IMR-90 (cell line): ENCODE measurements around the gene EXOC4. TPM values are rescaled to one million over a fixed set of nuclear protein-coding genes. Genes with fewer than 3 reads are reported as not detected.

Experiments used
- ATAC-seq: fragments of 200-7000 bp; cut with Tn5 transposase; 2 replicates; pipeline ENCODE4 v1.9.1; 2020; ENCODE audit warnings: low read depth, mild to moderate bottlenecking, moderate library complexity
- BruUV-seq: library from RNA; stranded (reverse); fragments of 400-500 nt; replicated peaks from 2 replicates; lab custom pipeline; 2021; lab: Mats Ljungman, UMichigan
- CTCF ChIA-PET: fragments of 300-600 bp; formaldehyde crosslinking; extraction: SDS; loops from one replicate; lab custom pipeline; 2021; ENCODE audit warnings: antibody characterized with exemption; lab: Yijun Ruan, JAX
- POLR2A ChIA-PET: fragments of 300-600 bp; sonication (Branson Sonifier 250); formaldehyde crosslinking; loops from one replicate; lab custom pipeline; 2022; ENCODE audit warnings: antibody characterized with exemption; ENCODE audit not compliant: unreplicated experiment; lab: Charles Lee
- DNase-seq: peaks from one replicate; pipeline ENCODE4 v3.0.0; 2013
- H2AFZ ChIP-seq: replicated peaks from 2 replicates; pipeline ENCODE3; 2013; ENCODE audit warnings: low read length, mild to moderate bottlenecking; ENCODE audit not compliant: poor library complexity
- H2AK5ac ChIP-seq: 2 replicates; pipeline ENCODE4 v1.6.1; 2013; ENCODE audit warnings: low read depth, low read length, inconsistent platforms
- H2AK9ac ChIP-seq: replicated peaks from 2 replicates; pipeline ENCODE3; 2013; ENCODE audit warnings: mild to moderate bottlenecking, low read depth, low read length, moderate library complexity; ENCODE audit not compliant: poor library complexity
- H2BK120ac ChIP-seq: 2 replicates; pipeline ENCODE4 v1.6.1; 2013; ENCODE audit warnings: low read depth, low read length, inconsistent platforms
- H2BK15ac ChIP-seq: 3 replicates; pipeline ENCODE4 v1.6.1; 2013; ENCODE audit warnings: low read depth, low read length, inconsistent platforms
- H2BK20ac ChIP-seq: 2 replicates; pipeline ENCODE4 v1.6.1; 2013; ENCODE audit warnings: low read depth, mild to moderate bottlenecking, inconsistent platforms, low read length, moderate library complexity
- H2BK5ac ChIP-seq: 2 replicates; pipeline ENCODE4 v1.6.1; 2013; ENCODE audit warnings: mild to moderate bottlenecking, low read depth, low read length, inconsistent platforms; ENCODE audit not compliant: poor library complexity, severe bottlenecking
- H3K14ac ChIP-seq: replicated peaks from 2 replicates; pipeline ENCODE4 v1.6.1; 2013; ENCODE audit warnings: low read depth, low read length, inconsistent platforms
- H3K18ac ChIP-seq: 2 replicates; pipeline ENCODE4 v1.6.1; 2013; ENCODE audit warnings: low read depth, low read length, control low read depth
- H3K23ac ChIP-seq: 2 replicates; pipeline ENCODE4 v1.6.1; 2013; ENCODE audit warnings: low read depth, low read length, inconsistent platforms
- H3K27ac ChIP-seq: 2 replicates; pipeline ENCODE4 v1.5.1; 2013; ENCODE audit warnings: mild to moderate bottlenecking, control low read depth, low read length; ENCODE audit not compliant: insufficient read depth
- H3K27me3 ChIP-seq: 2 replicates; pipeline ENCODE4 v1.6.1; 2013; ENCODE audit warnings: low read length; ENCODE audit not compliant: control insufficient read depth, insufficient read depth
- H3K36me3 ChIP-seq: 2 replicates; pipeline ENCODE4 v1.6.1; 2013; ENCODE audit warnings: low read length, mixed read lengths; ENCODE audit not compliant: control insufficient read depth, insufficient read depth
- H3K4ac ChIP-seq: 2 replicates; pipeline ENCODE4 v1.6.1; 2013; ENCODE audit warnings: low read depth, low read length, inconsistent platforms
- H3K4me1 ChIP-seq: 2 replicates; pipeline ENCODE4 v1.6.1; 2013; ENCODE audit warnings: low read length, mixed read lengths; ENCODE audit not compliant: control insufficient read depth, insufficient read depth
- H3K4me2 ChIP-seq: 2 replicates; pipeline ENCODE4 v1.6.1; 2013; ENCODE audit warnings: low read depth, mild to moderate bottlenecking, control low read depth, low read length, moderate library complexity
- H3K4me3 ChIP-seq: 2 replicates; pipeline ENCODE4 v1.5.1; 2013; ENCODE audit warnings: low read depth, mild to moderate bottlenecking, control low read depth, low read length, moderate library complexity; ENCODE audit not compliant: insufficient read depth
- H3K56ac ChIP-seq: 2 replicates; pipeline ENCODE4 v1.6.1; 2013; ENCODE audit warnings: low read length, inconsistent platforms; ENCODE audit not compliant: insufficient read depth; ENCODE audit errors: extremely low read depth
- H3K79me1 ChIP-seq, 2 experiments: 2 replicates each; pipeline ENCODE4 v1.6.1; 2013; ENCODE audit warnings: low read length in 2 of 2, inconsistent platforms in 1 of 2, low read depth in 1 of 2
- H3K9ac ChIP-seq: 2 replicates; pipeline ENCODE4 v1.6.1; 2013; ENCODE audit warnings: low read depth, low read length, control low read depth
- H3K9me1 ChIP-seq: 2 replicates; pipeline ENCODE4 v1.6.1; 2013; ENCODE audit warnings: low read length, inconsistent platforms; ENCODE audit not compliant: insufficient read depth
- H3K9me3 ChIP-seq: 2 replicates; pipeline ENCODE4 v1.6.1; 2013; ENCODE audit warnings: low read length; ENCODE audit not compliant: control insufficient read depth, insufficient read depth
- H4K20me1 ChIP-seq: 2 replicates; pipeline ENCODE4 v1.6.1; 2013; ENCODE audit warnings: low read length, inconsistent platforms; ENCODE audit not compliant: insufficient read depth
- H4K5ac ChIP-seq: 2 replicates; pipeline ENCODE4 v1.6.1; 2013; ENCODE audit warnings: mild to moderate bottlenecking, low read depth, low read length, control low read depth
- H4K8ac ChIP-seq, 2 experiments: 2 replicates each; pipeline ENCODE4 v1.6.1; 2013; ENCODE audit warnings: low read depth in 2 of 2, low read length in 2 of 2, control low read depth in 1 of 2, inconsistent platforms in 1 of 2
- H4K91ac ChIP-seq: 2 replicates; pipeline ENCODE4 v1.6.1; 2013; ENCODE audit warnings: low read depth, low read length, inconsistent platforms; ENCODE audit not compliant: insufficient read depth
- BHLHE40 ChIP-seq: fragments of 150-350 bp; IDR thresholded peaks from 2 replicates; pipeline ENCODE4 v1.6.1; 2016; ENCODE audit warnings: mild to moderate bottlenecking, low read depth, low read length
- CHD1 ChIP-seq: IDR thresholded peaks from 2 replicates; pipeline ENCODE4 v1.6.1; 2012; ENCODE audit warnings: low read depth, low read length, improper control_type of control experiment
- FOS ChIP-seq: fragments of 150-350 bp; IDR thresholded peaks from 2 replicates; pipeline ENCODE4 v1.6.1; 2016; ENCODE audit warnings: low read depth, low read length
- MAFK ChIP-seq: IDR thresholded peaks from 2 replicates; pipeline ENCODE4 v1.6.1; 2012; ENCODE audit warnings: low read depth, low read length, improper control_type of control experiment
- MAZ ChIP-seq: IDR thresholded peaks from 2 replicates; pipeline ENCODE4 v1.6.1; 2012; ENCODE audit warnings: low read depth, mild to moderate bottlenecking, low read length, improper control_type of control experiment, moderate library complexity, borderline replicate concordance
- MXI1 ChIP-seq: IDR thresholded peaks from 2 replicates; pipeline ENCODE4 v1.6.1; 2012; ENCODE audit warnings: low read depth, mild to moderate bottlenecking, low read length, moderate library complexity, borderline replicate concordance
- POLR2A ChIP-seq: IDR thresholded peaks from 2 replicates; pipeline ENCODE4 v1.6.1; 2012; ENCODE audit warnings: mild to moderate bottlenecking, low read depth, low read length
- RAD21 ChIP-seq: IDR thresholded peaks from 2 replicates; pipeline ENCODE4 v1.6.1; 2012; ENCODE audit warnings: low read length, improper control_type of control experiment
- RCOR1 ChIP-seq: IDR thresholded peaks from 2 replicates; pipeline ENCODE4 v1.6.1; 2012; ENCODE audit warnings: mild to moderate bottlenecking, low read length, improper control_type of control experiment; ENCODE audit not compliant: insufficient replicate concordance
- RFX5 ChIP-seq: IDR thresholded peaks from 2 replicates; pipeline ENCODE4 v1.8.0; 2012; ENCODE audit warnings: low read depth, mild to moderate bottlenecking, low read length, moderate library complexity
- SMC3 ChIP-seq: fragments of 150-350 bp; IDR thresholded peaks from 2 replicates; pipeline ENCODE4 v1.6.1; 2016; ENCODE audit warnings: low read depth, mild to moderate bottlenecking, antibody characterized with exemption, low read length, moderate library complexity
- WGBS, 2 experiments: methylation state at CpG; one replicate each; pipeline versions ENCODE4 v1.1.5 to v1.1.7; 2013; ENCODE audit warnings: missing lambda C conversion rate in 2 of 2; ENCODE audit not compliant: insufficient read length in 1 of 2; ENCODE audit errors: extremely low coverage in 2 of 2; 5-methylcytosine and 5-hydroxymethylcytosine counted together
- dilution Hi-C: fragments of 300-500 bp; cut with HindIII; formaldehyde crosslinking; loops from one replicate; pipeline ENCODE4 v1.14.3; 2018; ENCODE audit warnings: low sequenced_read_pairs; ENCODE audit not compliant: unreplicated experiment
- in situ Hi-C: fragments of 300-500 bp; cut with MboI; formaldehyde crosslinking; loops from 3 replicates; pipeline ENCODE4 v1.14.3; 2019; ENCODE audit warnings: low sequenced_read_pairs, inconsistent platforms, mixed read lengths
- intact Hi-C: fragments of 100-400 bp; cut with micrococcal nuclease; formaldehyde crosslinking; loops from 2 replicates; pipeline ENCODE4 v1.10.0; 2022
- polyA plus RNA-seq, 3 experiments: library from polyadenylated mRNA; depleted of rRNA; stranded (reverse); fragments of >200 nt; gene quantifications; 2 replicates each; pipeline ENCODE4 v1.2.3, GENCODE V29; 2012; ENCODE audit warnings: low replicate concordance in 1 of 3
- total RNA-seq: library from RNA; depleted of rRNA; stranded (reverse); fragments of >200 nt; gene quantifications from 2 replicates; pipeline ENCODE4 v1.2.3, GENCODE V29; 2012
- TF ChIP-seq, protein P1 (sequence below): fragments of 150-350 bp; IDR thresholded peaks from 2 replicates; pipeline ENCODE4 v1.6.1; 2016; ENCODE audit warnings: low read depth, mild to moderate bottlenecking, low read length, moderate library complexity, borderline replicate concordance
- TF ChIP-seq, protein P2 (sequence below): conservative IDR thresholded peaks from 2 replicates; pipeline ENCODE4 v1.5.1; 2012; ENCODE audit warnings: mild to moderate bottlenecking, low read depth, low read length, improper control_type of control experiment
- TF ChIP-seq, protein P3 (sequence below): fragments of 150-350 bp; IDR thresholded peaks from 2 replicates; pipeline ENCODE4 v1.6.1; 2017; ENCODE audit warnings: mild to moderate bottlenecking, antibody characterized with exemption, low read length, low read depth

Gene EXOC4
- total and polyA plus RNA-seq, 2 of the 4 experiments (the other 2 are of a cell fraction): 25.4 to 94.6 TPM

DNA sequence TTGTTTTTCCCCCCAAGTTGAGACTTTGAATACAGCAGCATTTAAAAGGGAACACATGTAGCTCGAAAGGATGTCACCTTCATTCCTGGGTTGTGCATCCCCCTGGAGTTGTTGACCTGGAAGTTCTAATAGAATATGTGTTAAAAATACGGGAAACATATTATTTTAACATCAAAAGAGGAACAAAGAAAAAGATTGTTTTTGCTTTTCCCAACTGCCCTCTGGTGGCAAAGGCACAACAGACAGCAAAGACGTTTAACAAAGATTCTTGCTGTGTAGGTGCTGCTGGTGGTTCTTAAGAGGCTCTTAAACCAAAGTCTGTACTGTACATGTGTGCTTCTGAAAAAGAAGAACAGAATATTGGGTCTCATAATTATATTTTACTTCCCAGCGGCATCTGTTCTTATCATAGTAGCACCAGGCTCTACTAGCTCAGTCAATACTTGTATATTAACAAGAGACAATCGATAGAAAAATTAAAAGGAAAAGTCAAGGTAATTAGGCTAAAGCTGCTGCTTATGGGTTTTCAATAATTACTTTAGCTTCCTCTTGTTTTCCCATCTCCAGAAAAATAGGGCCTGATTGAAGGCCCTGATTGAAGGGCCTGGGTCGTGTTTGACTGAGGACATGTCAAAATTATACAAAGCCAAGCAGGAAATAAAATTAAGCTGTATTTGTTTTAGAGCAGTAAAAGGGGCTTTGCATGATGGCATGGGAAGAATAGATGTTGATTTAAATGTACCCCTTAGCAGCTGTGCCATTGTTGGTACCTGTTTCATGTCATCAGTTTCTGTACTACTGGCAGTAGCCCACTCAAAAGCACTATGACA, 490.0 kb downstream of the EXOC4 start:
- Histone ChIP-seq H3K36me3 (no peaks in the 10 kb centered on the region), H2AK9ac (no peak overlapping the region), H3K4me1 (no peaks in the 10 kb centered on the region), H3K27me3 (no peaks in the 10 kb centered on the region), H4K91ac (no peak overlapping the region), H2AFZ (no peak overlapping the region), H3K18ac (no peak overlapping the region), H3K79me1 (no peaks in the 10 kb centered on the region), H3K4me2 (no peak overlapping the region), H2BK120ac (no peak overlapping the region), H3K9me1 (no peaks in the 10 kb centered on the region), H3K9me3 (no peaks in the 10 kb centered on the region), H3K4ac (no peak overlapping the region), H2BK5ac (no peak overlapping the region), H3K23ac (no peak overlapping the region), H3K4me3 (no peak overlapping the region), H2BK15ac (peak overlapping the region; percentile 34; the same call in 1 of the 3 replicates), H3K56ac (no peak overlapping the region), H4K20me1 (no peaks in the 10 kb centered on the region), H2BK20ac (no peak overlapping the region), H3K27ac (no peak overlapping the region), H3K9ac (no peak overlapping the region), H3K14ac (no peak overlapping the region), H2AK5ac (no peak overlapping the region; the same call in 1 of the 2 replicates), H4K5ac (no peak overlapping the region; the same call in 1 of the 2 replicates), H4K8ac (0 out of 4 replicates have a peak overlapping the region, but pooled peaks of 1 of the 2 experiments have one; percentile 14)
- ChIA-PET CTCF (interaction anchor here (0.6 to 2.8 kb wide), 7 partner anchors 8 to 444 kb away, joined by 3 to 9 read pairs (median 3); no protein-coding TSS in a partner anchor), POLR2A (no interaction called here)
- in situ Hi-C loops (no loop called here), intact Hi-C loops (loop anchor here (1.0 to 10.0 kb wide), 4 partner anchors 109 to 307 kb away; no protein-coding TSS in a partner anchor), dilution Hi-C loops (no loop called here)
- ATAC-seq: peak; percentile 32; the same call in 1 of the 2 replicates
- DNase-seq: peak; percentile 36
- no TSS peak for BruUV-seq
- WGBS, 2 experiments: 100% methylated on average over 1 of the region's 6 CpGs; no CpG with 5 or more reads in 1 of the 2 experiments
- TF ChIP-seq MAFK (no peak), SMC3 (peak; percentile 64), FOS (no peak), BHLHE40 (no peak), MAZ (no peak), RFX5 (no peak), RAD21 (peak; percentile 62), POLR2A (no peak), CHD1 (no peak), MXI1 (no peak), RCOR1 (no peak)
- TF ChIP-seq, protein P1, sequence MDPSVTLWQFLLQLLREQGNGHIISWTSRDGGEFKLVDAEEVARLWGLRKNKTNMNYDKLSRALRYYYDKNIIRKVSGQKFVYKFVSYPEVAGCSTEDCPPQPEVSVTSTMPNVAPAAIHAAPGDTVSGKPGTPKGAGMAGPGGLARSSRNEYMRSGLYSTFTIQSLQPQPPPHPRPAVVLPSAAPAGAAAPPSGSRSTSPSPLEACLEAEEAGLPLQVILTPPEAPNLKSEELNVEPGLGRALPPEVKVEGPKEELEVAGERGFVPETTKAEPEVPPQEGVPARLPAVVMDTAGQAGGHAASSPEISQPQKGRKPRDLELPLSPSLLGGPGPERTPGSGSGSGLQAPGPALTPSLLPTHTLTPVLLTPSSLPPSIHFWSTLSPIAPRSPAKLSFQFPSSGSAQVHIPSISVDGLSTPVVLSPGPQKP: no peak
- TF ChIP-seq, protein P2, sequence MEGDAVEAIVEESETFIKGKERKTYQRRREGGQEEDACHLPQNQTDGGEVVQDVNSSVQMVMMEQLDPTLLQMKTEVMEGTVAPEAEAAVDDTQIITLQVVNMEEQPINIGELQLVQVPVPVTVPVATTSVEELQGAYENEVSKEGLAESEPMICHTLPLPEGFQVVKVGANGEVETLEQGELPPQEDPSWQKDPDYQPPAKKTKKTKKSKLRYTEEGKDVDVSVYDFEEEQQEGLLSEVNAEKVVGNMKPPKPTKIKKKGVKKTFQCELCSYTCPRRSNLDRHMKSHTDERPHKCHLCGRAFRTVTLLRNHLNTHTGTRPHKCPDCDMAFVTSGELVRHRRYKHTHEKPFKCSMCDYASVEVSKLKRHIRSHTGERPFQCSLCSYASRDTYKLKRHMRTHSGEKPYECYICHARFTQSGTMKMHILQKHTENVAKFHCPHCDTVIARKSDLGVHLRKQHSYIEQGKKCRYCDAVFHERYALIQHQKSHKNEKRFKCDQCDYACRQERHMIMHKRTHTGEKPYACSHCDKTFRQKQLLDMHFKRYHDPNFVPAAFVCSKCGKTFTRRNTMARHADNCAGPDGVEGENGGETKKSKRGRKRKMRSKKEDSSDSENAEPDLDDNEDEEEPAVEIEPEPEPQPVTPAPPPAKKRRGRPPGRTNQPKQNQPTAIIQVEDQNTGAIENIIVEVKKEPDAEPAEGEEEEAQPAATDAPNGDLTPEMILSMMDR: peak; percentile 52
- TF ChIP-seq, protein P3, sequence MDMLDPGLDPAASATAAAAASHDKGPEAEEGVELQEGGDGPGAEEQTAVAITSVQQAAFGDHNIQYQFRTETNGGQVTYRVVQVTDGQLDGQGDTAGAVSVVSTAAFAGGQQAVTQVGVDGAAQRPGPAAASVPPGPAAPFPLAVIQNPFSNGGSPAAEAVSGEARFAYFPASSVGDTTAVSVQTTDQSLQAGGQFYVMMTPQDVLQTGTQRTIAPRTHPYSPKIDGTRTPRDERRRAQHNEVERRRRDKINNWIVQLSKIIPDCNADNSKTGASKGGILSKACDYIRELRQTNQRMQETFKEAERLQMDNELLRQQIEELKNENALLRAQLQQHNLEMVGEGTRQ: no peak
